GM12875 (cell line): ENCODE data around the gene KRTAP5-1.
"Not testable (repeated sequence)": the region's sequence is repeated elsewhere in the genome, so short reads cannot be mapped to it uniquely, and the experiment has no call there.

ENCODE experiments used
- H3K4me3 ChIP-seq: one replicate; pipeline ENCODE4 v1.5.1; 2011; ENCODE audit warnings: low read depth, low read length, control low read depth
- TF ChIP-seq, protein P1 (sequence below): IDR thresholded peaks from 2 replicates; pipeline ENCODE4 v1.5.1; 2011; ENCODE audit warnings: low read depth, mild to moderate bottlenecking, control low read depth, inconsistent platforms, low read length, moderate library complexity, borderline replicate concordance; ENCODE audit not compliant: insufficient read depth

Gene KRTAP5-1

DNA sequence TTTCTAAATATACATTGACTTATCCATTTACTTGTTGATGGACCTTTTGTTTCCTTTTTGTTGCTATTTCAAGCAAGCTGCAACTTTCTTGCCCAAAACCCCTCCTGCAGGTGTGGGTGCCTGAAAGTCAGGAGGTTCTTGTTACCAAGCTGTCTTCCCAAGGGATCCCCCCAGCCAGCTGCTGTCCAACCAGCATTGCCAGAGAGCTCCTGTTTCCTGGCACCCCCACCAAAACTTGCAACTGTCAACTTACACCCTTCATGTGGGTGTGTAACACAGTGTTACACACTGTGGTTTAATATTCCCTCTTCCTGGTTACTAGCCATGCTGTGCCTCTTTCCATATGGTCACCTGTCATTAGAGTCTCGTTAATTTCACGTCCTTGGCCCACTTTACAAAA lies 1.6 kb upstream of the KRTAP5-1 start:
- TF ChIP-seq, protein P1, sequence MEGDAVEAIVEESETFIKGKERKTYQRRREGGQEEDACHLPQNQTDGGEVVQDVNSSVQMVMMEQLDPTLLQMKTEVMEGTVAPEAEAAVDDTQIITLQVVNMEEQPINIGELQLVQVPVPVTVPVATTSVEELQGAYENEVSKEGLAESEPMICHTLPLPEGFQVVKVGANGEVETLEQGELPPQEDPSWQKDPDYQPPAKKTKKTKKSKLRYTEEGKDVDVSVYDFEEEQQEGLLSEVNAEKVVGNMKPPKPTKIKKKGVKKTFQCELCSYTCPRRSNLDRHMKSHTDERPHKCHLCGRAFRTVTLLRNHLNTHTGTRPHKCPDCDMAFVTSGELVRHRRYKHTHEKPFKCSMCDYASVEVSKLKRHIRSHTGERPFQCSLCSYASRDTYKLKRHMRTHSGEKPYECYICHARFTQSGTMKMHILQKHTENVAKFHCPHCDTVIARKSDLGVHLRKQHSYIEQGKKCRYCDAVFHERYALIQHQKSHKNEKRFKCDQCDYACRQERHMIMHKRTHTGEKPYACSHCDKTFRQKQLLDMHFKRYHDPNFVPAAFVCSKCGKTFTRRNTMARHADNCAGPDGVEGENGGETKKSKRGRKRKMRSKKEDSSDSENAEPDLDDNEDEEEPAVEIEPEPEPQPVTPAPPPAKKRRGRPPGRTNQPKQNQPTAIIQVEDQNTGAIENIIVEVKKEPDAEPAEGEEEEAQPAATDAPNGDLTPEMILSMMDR: no peak
- no peak overlapping the region for H3K4me3 ChIP-seq

- not testable (repeated sequence) for H3K4me3 ChIP-seq
These were observed 2.2 kb downstream of the KRTAP5-1 start for GRCh38 chr11:1582909-1583308.

DNA sequence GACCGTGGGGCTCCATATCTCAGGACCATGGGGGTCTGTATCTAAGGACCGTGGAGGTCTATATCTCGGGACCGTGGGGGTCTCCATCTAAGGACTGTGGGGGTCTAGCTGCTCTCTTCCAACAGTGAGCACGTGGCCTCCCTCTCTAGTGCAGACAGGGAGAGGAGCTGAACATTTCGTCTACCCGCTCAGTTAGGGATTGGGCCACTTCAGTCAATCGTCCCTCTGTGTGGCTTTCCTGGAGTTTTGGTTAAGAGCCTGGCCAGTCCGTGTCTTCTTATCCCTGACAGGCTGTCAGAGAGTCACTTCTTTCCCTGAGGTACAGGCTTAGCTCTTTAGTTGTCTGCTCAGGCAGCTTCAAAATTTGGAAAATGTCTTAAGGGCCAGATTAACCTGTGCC lies 3.1 kb downstream of the KRTAP5-1 start:
- no peak overlapping the region for H3K4me3 ChIP-seq
- TF ChIP-seq, protein P1: no peak

GRCh38 chr11:1576825-1577224 lies 8.3 kb downstream of the KRTAP5-1 start:
- H3K4me3 ChIP-seq: no peak overlapping the region
- TF ChIP-seq, protein P1: no peak

GRCh38 chr11:1575756-1576155 lies 9.3 kb downstream of the KRTAP5-1 start:
- H3K4me3 ChIP-seq: not testable (repeated sequence)

GRCh38 chr11:1574933-1575242 lies 10.2 kb downstream of the KRTAP5-1 start:
- TF ChIP-seq, protein P1: no peak

DNA sequence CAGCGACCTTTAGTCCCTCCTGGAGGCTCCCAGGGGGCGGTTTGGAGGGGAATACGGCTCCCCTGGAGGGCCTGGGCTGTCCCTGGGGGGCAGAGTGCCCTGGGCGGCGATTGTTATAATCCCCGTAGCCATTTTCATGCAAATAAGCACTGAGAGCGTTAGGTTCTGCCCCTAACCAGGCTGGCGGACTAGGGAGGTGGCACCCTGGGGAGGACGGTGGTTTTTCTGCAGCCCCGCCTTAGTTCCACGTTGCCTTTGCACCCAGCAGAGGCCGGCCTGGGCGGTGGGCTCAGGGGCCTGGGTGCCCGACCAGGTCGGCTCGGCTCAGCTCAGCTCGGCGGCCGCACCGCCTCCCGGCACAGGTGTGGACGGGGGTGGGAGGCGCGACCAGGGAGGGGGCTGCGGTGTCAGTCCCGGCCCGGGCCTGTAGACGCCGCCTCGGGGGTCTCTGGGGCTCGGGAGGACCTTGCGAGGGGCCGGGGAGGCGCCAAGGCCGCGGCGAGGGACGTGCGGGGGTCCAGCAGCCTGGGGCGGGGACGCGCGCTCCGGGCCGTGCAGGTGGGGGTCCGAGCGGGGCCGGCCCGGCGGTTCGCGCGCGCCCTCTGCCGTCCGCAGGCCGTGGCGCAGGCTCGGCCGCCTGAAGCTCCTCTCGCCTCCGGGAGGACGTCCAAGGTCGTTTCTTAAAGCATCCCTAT lies 10.7 kb downstream of the KRTAP5-1 start:
- H3K4me3 ChIP-seq: no peak overlapping the region
- TF ChIP-seq, protein P1: peak; percentile 90

More at GRCh38 chr11:1574933-1575242, 10.2 kb downstream of the KRTAP5-1 start:
- H3K4me3 ChIP-seq: no peak overlapping the region

DNA sequence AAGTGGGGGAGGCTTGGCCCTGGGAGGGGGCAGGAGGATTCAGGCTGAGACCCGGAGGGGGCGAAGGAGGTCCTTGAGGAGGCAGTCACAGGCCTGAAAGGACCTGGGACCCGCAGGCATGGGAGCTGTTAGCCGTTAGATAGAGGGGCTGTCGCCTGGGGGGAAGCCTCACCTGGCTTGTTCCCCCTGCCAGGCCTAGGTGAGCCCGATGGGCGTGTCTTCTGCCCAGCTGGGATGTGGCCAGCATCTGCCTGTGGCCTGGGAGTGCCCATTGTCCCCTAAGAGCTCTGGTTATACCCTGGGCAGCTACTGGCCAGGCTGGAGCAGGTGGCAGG lies 11.2 kb downstream of the KRTAP5-1 start:
- TF ChIP-seq, protein P1: no peak
- no peak overlapping the region for H3K4me3 ChIP-seq
